SK-N-SH (cell line): ENCODE measurements around the gene PLEKHA8. TPM values are rescaled to one million over a fixed set of nuclear protein-coding genes. Genes with fewer than 3 reads are reported as not detected.

Experiments
- CTCF ChIA-PET: fragments of 300-600, 350-600 bp; formaldehyde crosslinking; extraction: SDS; loops from one replicate; lab custom pipeline; 2021; lab: Yijun Ruan, JAX
- POLR2A ChIA-PET: fragments of 350-600 bp; sonication (Branson Sonifier 250); formaldehyde crosslinking; extraction: SDS; loops from one replicate; lab custom pipeline; 2020; ENCODE audit warnings: antibody characterized with exemption, inconsistent platforms; lab: Yijun Ruan, JAX
- DNase-seq: peaks from one replicate; pipeline ENCODE4 v3.0.0; 2012
- H2AFZ ChIP-seq: fragments of 200-600 bp; sonication (generic); 2 replicates; pipeline ENCODE4 v1.8.1; 2016; ENCODE audit warnings: antibody characterized with exemption, mild to moderate bottlenecking, low read depth
- H3F3A ChIP-seq: fragments of 200-600 bp; sonication (generic); replicated peaks from 2 replicates; pipeline ENCODE3; 2016; ENCODE audit warnings: antibody characterized with exemption, mild to moderate bottlenecking; ENCODE audit not compliant: insufficient read depth
- H3K27ac ChIP-seq, 2 experiments: fragments of 200-500 bp in 1 of 2; fragments of 200-600 bp in 1 of 2; sonication (Bioruptor generic) in 1 of 2; sonication (generic), shearing (Covaris generic) in 1 of 2; 2 replicates each; pipeline versions ENCODE4 v1.5.1 to v1.6.1; 2014 to 2016; ENCODE audit warnings: low read depth in 2 of 2, inconsistent platforms in 1 of 2, low read length in 1 of 2, mild to moderate bottlenecking in 1 of 2, mixed read lengths in 1 of 2
- H3K27me3 ChIP-seq: fragments of 200-600 bp; sonication (generic), shearing (Covaris generic); 2 replicates; pipeline ENCODE4 v1.6.1; 2016; ENCODE audit warnings: mixed run types; ENCODE audit not compliant: insufficient read depth
- H3K36me3 ChIP-seq, 2 experiments: fragments of 200-500 bp in 1 of 2; fragments of 200-600 bp in 1 of 2; sonication (Bioruptor generic) in 1 of 2; sonication (generic) in 1 of 2; replicated peaks in 1 of 2; 2 replicates each; pipeline versions ENCODE3 to v1.5.1; 2014 to 2016; ENCODE audit warnings: low read length in 1 of 2, mild to moderate bottlenecking in 1 of 2; ENCODE audit not compliant: insufficient read depth in 2 of 2, control insufficient read depth in 1 of 2
- H3K4me1 ChIP-seq, 2 experiments: fragments of 200-500 bp in 1 of 2; fragments of 200-600 bp in 1 of 2; sonication (Bioruptor generic) in 1 of 2; sonication (generic), shearing (Covaris generic) in 1 of 2; 2 replicates each; pipeline versions ENCODE4 v1.5.1 to v1.6.1; 2014 to 2016; ENCODE audit warnings: low read depth in 1 of 2, low read length in 1 of 2, mixed run types in 1 of 2; ENCODE audit not compliant: insufficient read depth in 2 of 2, control insufficient read depth in 1 of 2
- H3K4me2 ChIP-seq: fragments of 200-600 bp; sonication (generic), shearing (Covaris generic); 2 replicates; pipeline ENCODE4 v1.6.1; 2017; ENCODE audit warnings: mixed run types
- H3K4me3 ChIP-seq, 2 experiments: fragments of 200-500 bp in 1 of 2; fragments of 200-600 bp in 1 of 2; sonication (Bioruptor generic) in 1 of 2; sonication (generic), shearing (Covaris generic) in 1 of 2; 2 replicates each; pipeline versions ENCODE4 v1.5.1 to v1.8.1; 2014 to 2016; ENCODE audit warnings: low read depth in 2 of 2, inconsistent platforms in 1 of 2, low read length in 1 of 2, mild to moderate bottlenecking in 1 of 2, mixed read lengths in 1 of 2, moderate library complexity in 1 of 2
- H3K79me2 ChIP-seq: fragments of 200-600 bp; sonication (generic); 2 replicates; pipeline ENCODE4 v1.8.1; 2017; ENCODE audit warnings: mild to moderate bottlenecking; ENCODE audit not compliant: insufficient read depth
- H3K9ac ChIP-seq: fragments of 200-600 bp; sonication (generic); 2 replicates; pipeline ENCODE4 v1.6.1; 2017; ENCODE audit warnings: mixed run types
- H3K9me2 ChIP-seq: fragments of 200-600 bp; sonication (generic); 2 replicates; pipeline ENCODE4 v1.6.1; 2017; ENCODE audit warnings: mixed run types
- H3K9me3 ChIP-seq: fragments of 200-600 bp; sonication (generic); 2 replicates; pipeline ENCODE4 v1.6.1; 2017; ENCODE audit warnings: mixed run types, mild to moderate bottlenecking, moderate library complexity
- H4K20me1 ChIP-seq: fragments of 200-600 bp; sonication (generic); 2 replicates; pipeline ENCODE4 v1.6.1; 2017; ENCODE audit warnings: mild to moderate bottlenecking, mixed run types; ENCODE audit not compliant: insufficient read depth
- CTCF ChIP-seq: fragments of 200-600 bp; sonication (generic); IDR thresholded peaks from 2 replicates; pipeline ENCODE4 v1.6.1; 2017; ENCODE audit warnings: antibody characterized with exemption, mild to moderate bottlenecking, moderate library complexity
- FOSL2 ChIP-seq: IDR thresholded peaks from 2 replicates; pipeline ENCODE4 v1.4.0; 2012; ENCODE audit warnings: low read depth, mild to moderate bottlenecking, moderate library complexity, borderline replicate concordance
- FOXJ3 ChIP-seq: sonication (generic); formaldehyde crosslinking; IDR thresholded peaks from 2 replicates; pipeline ENCODE4 v1.5.1; 2020; ENCODE audit warnings: mild to moderate bottlenecking, missing genetic modification reagents
- FOXM1 ChIP-seq: IDR thresholded peaks from 2 replicates; pipeline ENCODE4 v1.4.0; 2012; ENCODE audit warnings: low read depth, mild to moderate bottlenecking
- JUND ChIP-seq: IDR thresholded peaks from 2 replicates; pipeline ENCODE4 v1.4.0; 2012
- MAX ChIP-seq: IDR thresholded peaks from 2 replicates; pipeline ENCODE4 v1.4.0; 2012; ENCODE audit warnings: low read depth
- NFIC ChIP-seq: IDR thresholded peaks from 2 replicates; pipeline ENCODE4 v1.4.0; 2012; ENCODE audit warnings: borderline replicate concordance
- RAD21 ChIP-seq: IDR thresholded peaks from 2 replicates; pipeline ENCODE4 v1.6.1; 2012; ENCODE audit warnings: mild to moderate bottlenecking, low read length
- RCOR1 ChIP-seq: fragments of 150-350 bp; IDR thresholded peaks from 2 replicates; pipeline ENCODE4 v1.6.1; 2017; ENCODE audit warnings: antibody characterized with exemption, low read length
- RFX5 ChIP-seq: IDR thresholded peaks from 2 replicates; pipeline ENCODE4 v1.6.1; 2012; ENCODE audit warnings: mild to moderate bottlenecking, improper control_type of control experiment, low read length
- SMC3 ChIP-seq: IDR thresholded peaks from 2 replicates; pipeline ENCODE4 v1.6.1; 2012; ENCODE audit warnings: low read depth, low read length, improper control_type of control experiment
- TEAD4 ChIP-seq: IDR thresholded peaks from 2 replicates; pipeline ENCODE4 v1.4.0; 2012; ENCODE audit warnings: mild to moderate bottlenecking, borderline replicate concordance; ENCODE audit not compliant: insufficient read depth
- USF2 ChIP-seq: fragments of 150-350 bp; IDR thresholded peaks from 2 replicates; pipeline ENCODE4 v1.6.1; 2017; ENCODE audit warnings: antibody characterized with exemption, low read length, low read depth, borderline replicate concordance
- WGBS: methylation state at CpG from one replicate; pipeline ENCODE4 v1.1.6; 2017; ENCODE audit warnings: low lambda C conversion rate; 5-methylcytosine and 5-hydroxymethylcytosine counted together
- polyA plus RNA-seq, 3 experiments: library from polyadenylated mRNA; depleted of rRNA; stranded (reverse); fragments of >200 nt; gene quantifications; 2 replicates each; pipeline ENCODE4 v1.2.3, GENCODE V29; 2012
- TF ChIP-seq, protein P1 (sequence below): IDR thresholded peaks from 2 replicates; pipeline ENCODE4 v1.4.0; 2012; ENCODE audit warnings: low read depth, borderline replicate concordance
- TF ChIP-seq, protein P2 (sequence below): IDR thresholded peaks from 2 replicates; pipeline ENCODE4; 2012

The PLEKHA8 gene
- polyA plus RNA-seq, 1 of the 3 experiments (the other 2 are of a cell fraction), result 4.9 TPM

- TF ChIP-seq MAX, result no peak
- TF ChIP-seq USF2, result no peak
- TF ChIP-seq RFX5, result no peak
Observed at GRCh38 chr7:29990931-29991330, 37.3 kb upstream of the PLEKHA8 start (continued).

DNA sequence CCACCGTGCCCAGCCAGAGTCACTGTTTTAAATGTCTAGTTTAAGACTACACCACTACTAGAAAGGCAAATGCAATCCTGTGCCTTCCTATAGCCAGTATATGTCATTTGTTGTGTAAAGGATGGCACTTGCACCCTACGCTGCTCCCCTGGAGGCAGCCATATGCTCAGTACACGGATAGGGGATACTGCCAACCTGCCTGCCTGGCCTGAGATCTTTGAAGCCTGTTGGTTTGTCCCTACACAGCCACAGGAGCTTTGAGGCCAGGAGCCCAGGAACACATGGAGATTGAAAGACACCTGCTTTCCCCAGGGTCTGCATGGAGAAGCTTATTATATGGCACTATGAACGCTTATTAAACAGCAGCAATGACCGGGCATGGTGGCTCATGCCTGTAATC, 36.3 kb upstream of the PLEKHA8 start:
- Histone ChIP-seq H2AFZ (no peak overlapping the region), H3K9me2 (no peaks in the 10 kb centered on the region), H4K20me1 (no peaks in the 10 kb centered on the region), H3K27me3 (no peaks in the 10 kb centered on the region), H3K9ac (no peak overlapping the region), H3K4me3 (no peak overlapping the region), H3K27ac (no peak overlapping the region), H3F3A (peaks cover 29% of the 10 kb centered on the region), H3K79me2 (peaks cover 32% of the 10 kb centered on the region), H3K9me3 (peaks cover 34% of the 10 kb centered on the region), H3K4me1 (peaks cover 6 to 9% of the 10 kb centered on the region in 2 experiments; a peak in 2 of 4 replicates), H3K4me2 (no peak overlapping the region), H3K36me3 (peaks cover 0 to 8% of the 10 kb centered on the region in 2 experiments)
- ChIA-PET POLR2A (no interaction called here), CTCF (interaction anchor here (0.9 to 1.0 kb wide), 2 partner anchors 11 to 15 kb away, joined by 3 read pairs; no protein-coding TSS in a partner anchor)
- DNase-seq, result no peak
- TF ChIP-seq SMC3 (no peak), FOXJ3 (CRISPR knock-in tag) (no peak), FOXM1 (no peak), JUND (no peak), FOSL2 (no peak)
- 94% methylated on average over 5 of the region's 5 CpGs for WGBS

- Histone ChIP-seq H3K4me1 (peaks cover 0 to 2% of the 10 kb centered on the region in 2 experiments; a peak in 1 of 4 replicates), H3K4me2 (no peak overlapping the region), H3K27ac (no peak overlapping the region), H3K9ac (no peak overlapping the region), H3K9me2 (no peaks in the 10 kb centered on the region), H3K36me3 (peaks cover 0 to 11% of the 10 kb centered on the region in 2 experiments), H3F3A (peaks cover 17% of the 10 kb centered on the region), H3K4me3 (no peak overlapping the region), H3K79me2 (peaks cover 23% of the 10 kb centered on the region), H3K9me3 (peaks cover 34% of the 10 kb centered on the region), H2AFZ (no peak overlapping the region), H4K20me1 (no peaks in the 10 kb centered on the region), H3K27me3 (no peaks in the 10 kb centered on the region)
- no peak for DNase-seq
- ChIA-PET POLR2A (interaction anchor here (0.7 kb wide), 1 partner anchor 307 kb away, joined by 3 read pairs; no protein-coding TSS in a partner anchor), CTCF (interaction anchor here (0.8 kb wide), 1 partner anchor 357 kb away, joined by 3 read pairs; no protein-coding TSS in a partner anchor)
- 63% methylated on average over 4 of the region's 4 CpGs for WGBS
- no peak for TF ChIP-seq RCOR1
- TF ChIP-seq, protein P1, sequence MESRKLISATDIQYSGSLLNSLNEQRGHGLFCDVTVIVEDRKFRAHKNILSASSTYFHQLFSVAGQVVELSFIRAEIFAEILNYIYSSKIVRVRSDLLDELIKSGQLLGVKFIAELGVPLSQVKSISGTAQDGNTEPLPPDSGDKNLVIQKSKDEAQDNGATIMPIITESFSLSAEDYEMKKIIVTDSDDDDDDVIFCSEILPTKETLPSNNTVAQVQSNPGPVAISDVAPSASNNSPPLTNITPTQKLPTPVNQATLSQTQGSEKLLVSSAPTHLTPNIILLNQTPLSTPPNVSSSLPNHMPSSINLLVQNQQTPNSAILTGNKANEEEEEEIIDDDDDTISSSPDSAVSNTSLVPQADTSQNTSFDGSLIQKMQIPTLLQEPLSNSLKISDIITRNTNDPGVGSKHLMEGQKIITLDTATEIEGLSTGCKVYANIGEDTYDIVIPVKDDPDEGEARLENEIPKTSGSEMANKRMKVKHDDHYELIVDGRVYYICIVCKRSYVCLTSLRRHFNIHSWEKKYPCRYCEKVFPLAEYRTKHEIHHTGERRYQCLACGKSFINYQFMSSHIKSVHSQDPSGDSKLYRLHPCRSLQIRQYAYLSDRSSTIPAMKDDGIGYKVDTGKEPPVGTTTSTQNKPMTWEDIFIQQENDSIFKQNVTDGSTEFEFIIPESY, result no peak
- TF ChIP-seq, protein P2, sequence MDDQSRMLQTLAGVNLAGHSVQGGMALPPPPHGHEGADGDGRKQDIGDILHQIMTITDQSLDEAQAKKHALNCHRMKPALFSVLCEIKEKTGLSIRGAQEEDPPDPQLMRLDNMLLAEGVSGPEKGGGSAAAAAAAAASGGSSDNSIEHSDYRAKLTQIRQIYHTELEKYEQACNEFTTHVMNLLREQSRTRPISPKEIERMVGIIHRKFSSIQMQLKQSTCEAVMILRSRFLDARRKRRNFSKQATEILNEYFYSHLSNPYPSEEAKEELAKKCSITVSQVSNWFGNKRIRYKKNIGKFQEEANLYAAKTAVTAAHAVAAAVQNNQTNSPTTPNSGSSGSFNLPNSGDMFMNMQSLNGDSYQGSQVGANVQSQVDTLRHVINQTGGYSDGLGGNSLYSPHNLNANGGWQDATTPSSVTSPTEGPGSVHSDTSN, result no peak
- no peak for TF ChIP-seq SMC3
- no peak for TF ChIP-seq NFIC
- no peak for TF ChIP-seq MAX
- no peak for TF ChIP-seq TEAD4
- no peak for TF ChIP-seq RAD21
- no peak for TF ChIP-seq FOSL2
- TF ChIP-seq RFX5, result no peak
- no peak for TF ChIP-seq FOXM1
- no peak for TF ChIP-seq CTCF
Observed at GRCh38 chr7:29993140-29993539, 35.1 kb upstream of the PLEKHA8 start.
